ENCODE data around the gene GALNT2. TPM values are rescaled to one million over a fixed set of nuclear protein-coding genes. Genes with fewer than 3 reads are reported as not detected.

The GALNT2 gene
- total RNA-seq, 1 experiment from 2014 or later, result 62.2 TPM

GRCh38 chr1:230301322-230301721 lies 234.3 kb downstream of the GALNT2 start:
- Mint-ChIP-seq H3K36me3 (ENCODE audit: insufficient read depth, unreplicated experiment) (no peaks in the 10 kb centered on the region), H3K4me1 (ENCODE audit: low read depth, unreplicated experiment) (peaks cover 12% of the 10 kb centered on the region), H3K27me3 (ENCODE audit: insufficient read depth, unreplicated experiment) (no peaks in the 10 kb centered on the region), H3K27ac (ENCODE audit: unreplicated experiment) (no peak overlapping the region), H3K4me3 (ENCODE audit: unreplicated experiment) (no peak overlapping the region), H3K9me3 (ENCODE audit: unreplicated experiment) (no peaks in the 10 kb centered on the region)
- no peaks in the 10 kb centered on the region for H3K36me3 ChIP-seq (ENCODE audit: control insufficient read depth, insufficient read depth, low read length)
- CTCF ChIA-PET, result no interaction called here
- H3K4me1 ChIP-seq, result peaks cover 10% of the 10 kb centered on the region
- TF ChIP-seq CTCF (IDR thresholded peaks at IDR 0.05; ENCODE audit: insufficient read depth in 1 of 2, low read depth in 1 of 2, low read length in 1 of 2, severe bottlenecking in 1 of 2, unreplicated experiment in 1 of 2), result no peak
- no peaks in the 10 kb centered on the region for H3K9me3 ChIP-seq
- no peaks in the 10 kb centered on the region for H3K27me3 ChIP-seq (replicated peaks; ENCODE audit: control insufficient read depth, insufficient read depth, low read length)
- POLR2A ChIA-PET, result no interaction called here
- no peak for DNase-seq
- H3K4me3 ChIP-seq (ENCODE audit: low read depth, low read length), result no peak overlapping the region
- BruUV-seq (replicated peaks), result no TSS peak
- intact Hi-C loops (cut with micrococcal nuclease; ENCODE audit: unreplicated experiment), result no loop called here

- ChIA-PET POLR2A (no interaction called here), CTCF (no interaction called here)
- Histone ChIP-seq H3K27me3 (replicated peaks; ENCODE audit: control insufficient read depth, insufficient read depth, low read length) (no peaks in the 10 kb centered on the region), H3K4me3 (ENCODE audit: low read depth, low read length) (no peak overlapping the region), H3K4me1 (peaks cover 10% of the 10 kb centered on the region), H3K9me3 (no peaks in the 10 kb centered on the region), H3K36me3 (ENCODE audit: control insufficient read depth, insufficient read depth, low read length) (no peaks in the 10 kb centered on the region)
- Mint-ChIP-seq H3K36me3 (ENCODE audit: insufficient read depth, unreplicated experiment) (no peaks in the 10 kb centered on the region), H3K9me3 (ENCODE audit: unreplicated experiment) (no peaks in the 10 kb centered on the region), H3K27me3 (ENCODE audit: insufficient read depth, unreplicated experiment) (no peaks in the 10 kb centered on the region), H3K4me3 (ENCODE audit: unreplicated experiment) (no peak overlapping the region), H3K4me1 (ENCODE audit: low read depth, unreplicated experiment) (peaks cover 12% of the 10 kb centered on the region), H3K27ac (ENCODE audit: unreplicated experiment) (no peak overlapping the region)
- intact Hi-C loops (cut with micrococcal nuclease; ENCODE audit: unreplicated experiment), result no loop called here
- no TSS peak for BruUV-seq (replicated peaks)
- no peak for TF ChIP-seq CTCF (IDR thresholded peaks at IDR 0.05; ENCODE audit: insufficient read depth in 1 of 2, low read depth in 1 of 2, low read length in 1 of 2, severe bottlenecking in 1 of 2, unreplicated experiment in 1 of 2)
- DNase-seq, result no peak
These were observed 234.8 kb downstream of the GALNT2 start for GRCh38 chr1:230301822-230302221.

GRCh38 chr1:230303069-230303468 lies 236.0 kb downstream of the GALNT2 start:
- Mint-ChIP-seq H3K9me3 (ENCODE audit: unreplicated experiment) (no peaks in the 10 kb centered on the region), H3K36me3 (ENCODE audit: insufficient read depth, unreplicated experiment) (no peaks in the 10 kb centered on the region), H3K27me3 (ENCODE audit: insufficient read depth, unreplicated experiment) (no peaks in the 10 kb centered on the region), H3K27ac (ENCODE audit: unreplicated experiment) (no peak overlapping the region), H3K4me1 (ENCODE audit: low read depth, unreplicated experiment) (peaks cover 12% of the 10 kb centered on the region), H3K4me3 (ENCODE audit: unreplicated experiment) (no peak overlapping the region)
- no peak for DNase-seq
- TF ChIP-seq CTCF (IDR thresholded peaks at IDR 0.05; ENCODE audit: insufficient read depth in 1 of 2, low read depth in 1 of 2, low read length in 1 of 2, severe bottlenecking in 1 of 2, unreplicated experiment in 1 of 2), result no peak
- no peak overlapping the region for H3K4me3 ChIP-seq (ENCODE audit: low read depth, low read length)
- no TSS peak for BruUV-seq (replicated peaks)
- H3K36me3 ChIP-seq (ENCODE audit: control insufficient read depth, insufficient read depth, low read length), result no peaks in the 10 kb centered on the region
- ChIA-PET CTCF (no interaction called here), POLR2A (no interaction called here)
- intact Hi-C loops (cut with micrococcal nuclease; ENCODE audit: unreplicated experiment), result no loop called here
- peaks cover 10% of the 10 kb centered on the region for H3K4me1 ChIP-seq
- no peaks in the 10 kb centered on the region for H3K9me3 ChIP-seq
- H3K27me3 ChIP-seq (replicated peaks; ENCODE audit: control insufficient read depth, insufficient read depth, low read length), result no peaks in the 10 kb centered on the region
